Endometrial microvascular endothelial cells (primary cell): ENCODE measurements around the gene ATG9A. TPM values are rescaled to one million over a fixed set of nuclear protein-coding genes. Genes with fewer than 3 reads are reported as not detected.

Source experiments
- in situ Hi-C: cut with HindIII; loops from 2 replicates; pipeline ENCODE4 v1.10.0; 2017; ENCODE audit warnings: low sequenced_read_pairs, low pct_unique_long_range_greater_than_20kb; ENCODE audit errors: inconsistent ontology term
- total RNA-seq: library from RNA; depleted of rRNA; stranded (reverse); fragments of >200 nt; gene quantifications from one replicate; pipeline ENCODE4 v1.2.3, GENCODE V29; 2015; ENCODE audit errors: inconsistent ontology term

Gene ATG9A
- total RNA-seq, 1 donor from 2014 or later, result 73.2 TPM

DNA sequence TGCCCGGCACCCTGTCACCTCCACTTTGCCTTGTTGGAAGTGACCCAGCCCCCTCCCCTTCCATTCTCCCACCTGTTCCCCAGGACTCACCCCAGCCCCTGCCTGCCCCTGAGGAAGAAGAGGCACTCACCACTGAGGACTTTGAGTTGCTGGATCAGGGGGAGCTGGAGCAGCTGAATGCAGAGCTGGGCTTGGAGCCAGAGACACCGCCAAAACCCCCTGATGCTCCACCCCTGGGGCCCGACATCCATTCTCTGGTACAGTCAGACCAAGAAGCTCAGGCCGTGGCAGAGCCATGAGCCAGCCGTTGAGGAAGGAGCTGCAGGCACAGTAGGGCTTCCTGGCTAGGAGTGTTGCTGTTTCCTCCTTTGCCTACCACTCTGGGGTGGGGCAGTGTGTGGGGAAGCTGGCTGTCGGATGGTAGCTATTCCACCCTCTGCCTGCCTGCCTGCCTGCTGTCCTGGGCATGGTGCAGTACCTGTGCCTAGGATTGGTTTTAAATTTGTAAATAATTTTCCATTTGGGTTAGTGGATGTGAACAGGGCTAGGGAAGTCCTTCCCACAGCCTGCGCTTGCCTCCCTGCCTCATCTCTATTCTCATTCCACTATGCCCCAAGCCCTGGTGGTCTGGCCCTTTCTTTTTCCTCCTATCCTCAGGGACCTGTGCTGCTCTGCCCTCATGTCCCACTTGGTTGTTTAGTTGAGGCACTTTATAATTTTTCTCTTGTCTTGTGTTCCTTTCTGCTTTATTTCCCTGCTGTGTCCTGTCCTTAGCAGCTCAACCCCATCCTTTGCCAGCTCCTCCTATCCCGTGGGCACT is 46.9 kb downstream of the ATG9A start:
- in situ Hi-C loops, result no loop called here

DNA sequence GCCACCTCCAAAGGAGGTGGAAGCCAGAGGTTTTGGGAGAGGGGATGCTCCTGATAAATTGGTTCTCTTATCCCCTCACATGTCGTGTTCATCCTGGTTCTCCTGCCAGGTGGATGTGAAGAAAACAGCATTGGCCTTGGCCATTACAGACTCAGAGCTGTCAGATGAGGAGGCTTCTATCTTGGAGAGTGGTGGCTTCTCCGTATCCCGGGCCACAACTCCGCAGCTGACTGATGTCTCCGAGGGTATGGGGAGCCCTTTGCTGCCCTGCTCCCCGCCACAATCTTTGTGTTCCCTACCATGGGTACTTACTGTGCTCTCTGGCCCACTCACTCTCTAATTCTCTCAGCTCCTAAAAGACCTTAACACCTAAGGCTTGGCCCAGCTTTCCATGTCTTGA is 47.9 kb downstream of the ATG9A start:
- in situ Hi-C loops, result no loop called here

DNA sequence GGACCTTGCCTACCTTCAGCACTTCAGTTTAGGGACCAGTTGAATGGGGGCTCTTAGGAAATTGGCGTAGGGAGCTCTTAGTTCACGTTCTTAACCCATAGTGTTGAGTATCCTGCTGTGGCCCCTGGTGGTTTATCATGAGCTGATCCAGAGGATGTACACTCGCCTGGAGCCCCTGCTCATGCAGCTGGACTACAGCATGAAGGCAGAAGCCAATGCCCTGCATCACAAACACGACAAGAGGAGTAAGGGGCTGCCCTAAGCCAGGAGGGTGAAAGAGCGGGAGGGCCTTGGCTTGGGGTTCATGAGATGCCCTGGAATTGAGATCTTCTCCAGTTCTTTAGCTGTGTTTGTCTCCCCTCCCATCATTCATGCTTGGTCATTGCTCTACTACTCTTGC is 48.5 kb downstream of the ATG9A start:
- in situ Hi-C loops, result no loop called here

DNA sequence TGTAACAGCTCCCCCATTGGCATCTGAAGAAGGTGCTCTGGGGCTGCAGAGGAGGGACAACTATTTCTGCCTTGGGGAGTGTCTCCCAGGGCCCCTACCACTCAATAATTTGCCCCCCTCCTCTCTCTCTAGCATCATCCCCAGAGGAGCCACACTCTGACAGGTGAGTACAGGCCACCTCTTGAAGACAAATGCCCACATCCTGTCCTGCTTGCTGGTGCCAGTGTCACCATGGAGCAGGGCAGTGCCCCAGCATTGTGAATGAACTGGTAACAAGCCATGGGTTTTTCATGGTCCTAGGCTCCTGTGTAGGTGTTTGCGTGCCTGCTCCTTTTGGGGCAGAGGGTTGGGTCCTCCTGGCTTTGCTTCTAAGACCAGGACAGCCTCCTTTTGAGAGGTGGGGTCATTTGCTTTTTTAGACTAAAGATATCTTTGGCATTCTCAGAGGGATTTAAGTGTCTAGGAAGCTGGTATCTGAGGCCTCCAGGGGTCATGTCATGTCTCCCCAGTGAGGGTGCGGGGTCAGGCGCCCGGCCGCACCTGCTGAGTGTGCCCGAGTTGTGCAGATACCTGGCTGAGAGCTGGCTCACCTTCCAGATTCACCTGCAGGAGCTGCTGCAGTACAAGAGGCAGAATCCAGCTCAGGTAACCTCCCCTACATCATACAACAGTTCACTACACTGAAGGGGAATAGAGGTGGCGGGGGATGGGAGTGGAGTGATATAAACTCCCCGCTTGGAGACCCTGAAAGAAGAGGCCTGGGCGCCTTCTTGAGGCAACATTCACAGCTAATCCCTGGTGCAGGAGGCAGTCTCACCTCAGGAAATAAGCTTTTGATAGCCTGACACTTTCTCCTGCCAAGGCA is 49.6 kb downstream of the ATG9A start:
- in situ Hi-C loops, result no loop called here

DNA sequence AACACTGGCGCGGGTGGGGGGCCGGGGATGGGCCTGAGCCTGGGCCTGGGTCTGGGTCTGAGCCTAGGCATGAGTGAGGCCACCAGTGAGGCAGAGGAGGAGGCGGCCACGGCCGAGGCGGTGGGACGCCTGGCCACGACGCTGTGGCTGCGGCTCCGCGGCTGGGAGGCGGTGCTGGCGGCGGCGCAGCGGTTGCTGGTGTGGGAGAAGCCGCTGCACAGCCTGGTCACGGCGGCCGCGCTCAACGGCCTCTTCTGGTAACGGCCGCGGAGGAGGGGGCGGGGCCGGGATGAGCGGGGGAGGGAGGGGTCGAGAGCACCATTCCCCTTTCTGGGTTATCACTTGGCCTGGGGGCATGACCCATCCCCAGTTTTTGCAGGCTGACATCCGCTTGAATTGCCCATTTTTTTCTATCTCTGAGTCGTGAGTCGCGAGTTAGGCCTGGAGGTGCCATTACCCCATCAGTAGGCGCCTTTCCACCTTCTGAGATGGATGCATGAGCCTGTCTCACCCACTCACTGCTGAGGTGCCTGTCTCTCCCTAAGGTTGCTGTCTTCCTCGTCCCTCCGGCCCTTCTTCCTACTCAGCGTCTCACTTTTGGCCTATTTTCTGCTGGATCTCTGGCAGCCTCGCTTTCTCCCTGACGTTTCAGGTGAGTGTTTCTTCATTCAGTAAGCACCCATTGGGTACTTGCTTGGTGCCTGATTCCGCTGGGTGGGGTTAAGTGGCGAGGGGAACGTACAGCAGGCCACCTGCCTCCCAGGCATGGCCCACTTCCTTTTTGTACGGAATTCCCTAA is 50.9 kb downstream of the ATG9A start:
- in situ Hi-C loops, result no loop called here

DNA sequence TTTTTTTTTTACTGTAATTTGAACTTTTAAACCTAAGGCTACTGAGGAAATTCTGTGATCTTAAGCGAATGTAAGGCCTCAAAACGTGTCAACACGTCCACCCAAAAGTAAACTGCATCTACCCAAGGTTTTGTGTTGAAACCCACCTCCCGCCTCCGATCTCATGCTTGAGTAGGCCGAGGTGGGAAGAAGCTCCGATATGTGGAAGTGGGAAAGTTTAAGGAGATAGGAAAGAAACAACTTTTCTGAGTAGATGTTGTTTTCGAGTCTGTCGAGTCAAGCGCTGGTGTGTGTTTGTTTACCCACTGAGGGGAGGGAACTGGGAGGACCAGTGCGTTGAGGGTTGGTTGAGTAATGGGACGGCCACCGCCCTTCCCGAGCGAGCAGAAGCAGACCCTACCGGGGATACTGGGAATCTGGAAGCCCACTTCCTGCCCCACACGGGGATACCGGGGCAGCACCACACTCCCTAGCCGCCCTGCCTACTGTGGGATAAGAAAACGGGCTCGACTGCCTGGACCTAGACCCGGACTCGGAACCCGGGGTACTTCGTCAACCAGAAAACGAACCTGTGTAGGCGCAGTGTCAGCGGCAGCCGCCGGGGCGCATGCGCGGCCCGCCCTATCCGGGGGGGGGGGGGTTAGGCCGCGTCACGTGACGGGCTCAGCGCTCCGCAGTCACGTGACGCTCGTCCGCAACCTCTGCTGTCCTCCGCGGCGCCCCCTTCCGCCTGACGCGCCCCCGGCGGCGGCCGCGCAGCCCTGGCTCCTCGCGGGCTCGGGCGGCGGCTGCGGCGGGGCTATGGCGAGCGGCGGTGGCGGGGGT is 51.7 kb downstream of the ATG9A start, which contains the start of gene RETREG2:
RETREG2 (plus strand) TSS at position 724 of the 825 bp plus-strand sequence; CDS start at position 802, 78 bp downstream.
- in situ Hi-C loops, result no loop called here

DNA sequence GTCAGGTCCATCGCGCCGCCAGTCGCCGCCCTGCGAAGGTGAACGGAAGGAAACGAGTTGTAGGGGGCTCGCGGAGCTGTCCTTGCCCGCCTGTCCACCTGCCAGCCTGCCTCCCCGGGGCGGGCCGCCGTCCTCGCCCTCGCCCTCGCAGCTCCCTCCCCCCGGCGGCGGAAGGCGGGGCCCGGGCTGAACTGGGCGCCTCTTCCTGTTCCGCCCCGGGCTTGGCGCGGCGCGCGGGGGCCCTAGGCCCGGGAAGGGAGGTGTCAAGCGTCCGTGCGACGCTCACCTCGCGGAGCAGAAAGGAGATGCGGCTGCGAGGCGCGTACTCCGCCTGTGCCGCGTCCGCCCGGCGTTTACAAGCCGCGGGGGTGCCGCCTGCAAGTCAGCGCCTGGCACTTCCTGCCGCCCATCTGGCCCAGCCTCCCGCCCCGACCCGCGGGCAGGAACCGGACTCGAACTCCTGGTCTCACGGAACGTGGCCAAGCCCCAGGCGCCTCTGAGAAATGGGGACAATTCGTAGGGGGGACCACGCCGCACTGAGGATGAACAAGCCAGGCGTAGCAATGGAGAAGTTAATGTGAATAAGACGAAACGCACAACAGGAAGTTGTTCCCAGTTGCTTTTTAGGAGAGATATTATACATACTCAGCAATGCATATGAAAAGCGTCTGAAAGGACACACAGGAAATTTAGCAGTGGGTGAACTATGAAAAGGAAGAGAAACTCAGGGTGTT is 52.5 kb downstream of the ATG9A start, which contains the start of gene CNPPD1:
CNPPD1 (minus strand) TSS at position 108 of the 734 bp plus-strand sequence; CDS start at position 11, 97 bp downstream.
- in situ Hi-C loops, result no loop called here

DNA sequence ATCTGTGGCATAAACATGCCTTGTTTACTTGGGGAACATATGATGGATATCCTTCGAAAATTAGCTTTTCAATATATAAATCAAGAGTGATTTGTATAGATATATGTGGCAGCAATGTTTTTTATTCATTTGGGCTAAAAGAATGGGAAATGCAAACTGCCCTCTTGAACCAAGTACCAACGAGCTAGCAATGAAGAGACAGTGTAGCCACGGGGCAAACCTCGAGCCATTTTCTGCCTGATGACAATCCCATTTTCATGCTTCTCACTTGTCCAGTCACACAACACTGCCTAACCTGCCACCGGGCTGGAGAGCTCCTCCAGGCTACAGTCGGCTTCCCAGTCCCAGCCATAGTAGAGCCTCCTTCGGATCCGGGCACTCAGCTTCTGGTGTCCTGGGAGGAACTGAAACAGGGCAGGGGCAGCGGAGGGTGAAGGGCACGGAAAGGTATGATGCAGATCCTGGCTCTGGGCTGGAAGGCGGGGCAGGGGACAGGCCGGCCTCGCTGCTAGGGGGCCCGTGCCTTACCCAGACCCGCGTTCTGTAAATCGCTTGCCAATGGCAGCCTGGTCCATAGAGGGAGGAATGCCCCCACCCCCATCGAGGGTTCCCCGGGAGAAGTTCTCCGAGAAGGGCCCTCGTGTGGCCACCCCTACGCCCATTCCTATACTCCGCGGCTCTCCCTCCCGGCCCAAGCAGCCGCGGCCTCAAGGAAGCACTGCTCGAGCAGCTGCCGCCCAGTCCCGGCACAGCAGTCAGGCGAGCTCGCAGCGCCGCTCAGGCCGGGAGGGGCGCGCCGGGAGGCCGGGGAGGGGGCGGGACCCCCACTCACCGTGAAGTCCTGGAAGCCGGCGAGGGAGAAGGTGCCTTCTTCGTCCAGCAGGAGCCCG is 53.3 kb downstream of the ATG9A start:
- in situ Hi-C loops, result no loop called here

DNA sequence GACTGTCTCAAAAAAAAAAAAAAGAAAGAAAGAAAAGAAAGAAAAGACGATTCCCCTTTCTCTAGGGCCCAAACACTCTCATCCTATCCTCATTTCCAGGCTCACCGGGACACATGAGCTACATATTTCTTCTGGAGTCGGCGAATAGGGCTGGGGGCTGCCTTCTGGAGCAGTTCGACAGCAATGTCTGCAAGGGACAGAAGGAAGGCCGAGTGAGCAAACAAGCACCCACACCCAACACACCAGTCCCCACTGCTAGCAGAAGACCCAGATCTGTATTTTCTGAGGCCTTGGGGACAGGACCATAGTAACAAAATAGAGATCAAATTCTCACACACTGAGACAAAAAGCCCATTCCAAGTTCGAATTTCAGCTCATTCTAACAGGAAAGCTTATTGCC is 54.0 kb downstream of the ATG9A start:
- in situ Hi-C loops, result no loop called here

DNA sequence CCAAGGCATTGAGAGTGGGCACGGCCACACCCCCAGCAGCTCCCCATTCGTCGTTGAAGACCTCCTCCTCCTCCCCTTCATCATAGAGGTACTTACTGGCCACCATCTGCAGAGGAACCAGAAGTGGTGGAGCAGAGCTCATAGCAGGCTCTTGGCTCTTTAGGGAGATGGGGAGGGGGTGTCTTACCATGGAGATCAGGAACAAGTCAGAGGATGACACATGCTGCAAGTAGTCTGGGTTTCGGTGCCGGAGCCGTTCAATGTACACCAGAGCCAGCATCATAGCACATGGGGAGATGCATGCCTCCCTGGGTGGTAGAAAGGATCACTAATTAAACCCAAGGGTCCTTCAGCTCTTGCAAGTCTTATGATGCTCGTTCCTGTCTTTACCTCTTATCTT is 54.6 kb downstream of the ATG9A start:
- in situ Hi-C loops, result no loop called here

DNA sequence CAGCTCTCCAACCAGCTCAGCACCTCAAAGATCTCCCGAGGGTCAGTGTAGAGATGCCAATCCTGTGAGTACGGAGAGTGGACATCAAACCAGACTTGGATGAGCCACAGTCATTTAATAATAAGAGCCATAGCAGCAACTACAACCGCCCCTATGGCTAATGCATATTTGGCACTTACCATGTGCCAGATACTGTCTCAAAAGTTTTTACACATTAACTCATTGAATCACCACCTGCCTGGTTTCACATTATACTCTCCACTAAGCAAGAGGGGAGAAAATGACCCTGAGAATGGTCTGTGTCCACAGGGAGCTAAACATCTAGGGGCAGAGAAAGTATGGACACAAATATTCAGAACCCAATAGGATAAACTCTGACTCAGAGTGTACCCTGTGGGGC is 55.3 kb downstream of the ATG9A start:
- in situ Hi-C loops, result no loop called here

DNA sequence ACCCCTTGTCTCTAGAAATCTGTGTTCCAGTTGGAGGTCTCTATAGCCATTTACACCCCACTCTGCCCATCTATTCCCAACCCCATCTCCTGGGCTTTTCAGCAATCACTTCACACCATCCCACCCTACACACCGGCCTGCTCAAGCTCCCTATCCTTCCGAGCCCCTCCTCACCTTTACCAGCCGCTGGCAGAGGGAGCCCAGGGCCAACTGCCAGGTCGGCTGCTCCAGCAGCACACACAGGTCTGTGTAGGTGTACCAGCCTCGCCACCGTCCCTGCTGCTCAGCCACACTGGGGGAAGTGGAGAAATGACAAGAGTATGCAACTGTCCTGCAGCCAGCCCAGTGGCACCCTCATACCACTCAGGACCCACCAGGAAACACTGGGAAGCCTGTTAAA is 56.3 kb downstream of the ATG9A start:
- in situ Hi-C loops, result no loop called here

DNA sequence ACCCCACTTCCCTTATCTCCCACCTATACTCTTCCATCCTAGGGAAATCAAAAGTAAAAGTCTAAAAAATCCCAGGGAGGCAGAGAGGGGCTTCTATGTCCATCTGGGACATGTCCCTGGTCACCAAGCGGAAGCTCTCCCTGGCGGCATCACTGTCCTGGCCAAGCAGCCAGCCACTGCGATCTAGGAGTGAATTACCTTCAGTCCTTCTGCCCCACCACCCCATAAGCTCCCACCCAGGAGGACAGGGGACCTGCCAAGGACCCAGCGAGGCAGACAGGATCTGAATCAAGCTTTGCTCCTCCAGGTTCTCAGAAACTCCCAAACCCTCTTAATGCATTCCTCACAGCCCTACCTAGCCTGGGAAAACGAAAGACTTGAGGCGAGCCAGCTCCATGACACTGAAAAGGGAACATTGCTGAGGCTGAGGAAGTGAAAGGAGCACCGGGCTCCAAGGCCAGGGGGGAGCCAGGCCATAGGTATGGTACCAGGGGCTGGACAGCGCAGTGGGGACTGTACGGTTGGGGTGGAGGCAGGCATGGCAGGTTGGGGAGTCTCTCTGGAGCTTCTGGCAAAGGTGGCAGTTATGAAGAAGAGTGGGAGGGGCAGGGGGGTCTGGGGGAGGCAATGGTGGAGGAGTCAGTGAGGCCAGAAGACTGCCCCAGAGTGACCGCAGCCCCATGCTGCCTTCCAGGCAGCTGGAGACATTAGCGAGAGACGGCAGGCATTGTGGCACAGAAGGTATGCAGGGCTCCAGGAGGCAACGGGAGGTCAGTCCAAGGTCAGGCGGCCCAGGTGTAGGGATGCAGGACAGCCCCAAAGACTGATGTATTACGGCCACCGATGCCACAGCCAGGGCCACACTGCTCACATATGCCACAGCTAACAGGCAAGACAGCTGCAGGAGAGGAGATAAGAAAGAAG is 56.9 kb downstream of the ATG9A start:
- in situ Hi-C loops, result no loop called here

DNA sequence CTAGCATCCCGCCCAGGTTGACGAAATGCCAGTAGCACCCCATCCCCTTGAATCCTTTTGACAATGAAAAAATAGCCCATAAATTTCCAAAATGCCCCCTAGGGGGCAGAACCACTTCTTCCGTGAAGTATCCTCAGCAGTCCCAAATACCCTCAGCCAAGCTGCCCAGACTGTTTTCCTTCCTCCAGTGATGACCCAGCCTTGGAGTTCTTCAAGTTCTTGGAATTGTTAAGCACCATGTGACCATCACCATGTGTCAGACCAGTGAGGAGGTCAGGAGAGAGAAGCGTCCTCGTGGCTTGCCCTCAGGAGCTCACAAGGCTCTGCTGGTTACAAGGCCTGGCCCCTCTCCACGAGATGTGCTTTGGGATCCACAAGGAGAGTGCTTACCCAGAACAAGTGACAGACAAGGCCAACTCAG is 58.2 kb downstream of the ATG9A start:
- in situ Hi-C loops, result no loop called here

DNA sequence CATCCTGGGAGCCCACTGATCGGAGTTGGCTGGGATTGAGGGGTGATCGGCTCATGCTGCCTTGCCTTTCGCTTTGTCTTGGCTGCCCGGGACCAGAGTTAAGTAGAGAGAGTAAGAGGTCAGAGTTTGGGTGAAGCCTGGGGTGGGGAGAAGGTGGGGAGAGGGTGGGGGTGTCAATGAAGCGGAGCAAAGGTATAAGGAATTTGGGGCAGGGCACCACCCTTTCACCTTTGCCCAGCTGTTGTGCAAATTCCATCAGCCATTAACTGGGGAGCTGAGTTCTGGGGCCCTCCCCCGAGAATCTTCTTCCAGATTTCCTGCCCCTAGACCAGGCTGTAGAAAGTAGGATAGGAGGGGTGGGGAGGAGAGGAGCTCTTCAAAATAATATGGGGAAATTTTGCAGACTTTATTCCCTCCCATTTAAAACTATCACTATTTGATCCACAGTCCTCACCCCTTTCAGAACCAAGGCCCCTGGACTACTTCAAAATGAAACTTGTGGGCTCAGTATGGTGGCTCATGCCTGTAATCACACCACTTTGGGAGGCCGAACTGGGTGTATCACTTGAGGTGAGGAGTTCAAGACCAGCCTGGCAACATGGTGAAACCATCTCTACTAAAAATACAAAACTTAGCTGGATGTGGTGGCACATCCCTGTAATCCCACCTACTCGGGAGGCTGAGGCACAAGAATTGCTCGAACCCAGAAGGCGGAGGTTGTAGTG is 59.3 kb downstream of the ATG9A start, which contains the start of gene SLC23A3:
SLC23A3 (minus strand) TSS at position 100 of the 725 bp plus-strand sequence; CDS start at position 55, 45 bp downstream.
- in situ Hi-C loops, result no loop called here
